ENCODE measurements around the gene SORBS2. TPM values are rescaled to one million over a fixed set of nuclear protein-coding genes. Genes with fewer than 3 reads are reported as not detected.

SORBS2 gene
- total RNA-seq, 4 donors from 2014 or later, result 821 to 1,626 (median 1,353) TPM

DNA sequence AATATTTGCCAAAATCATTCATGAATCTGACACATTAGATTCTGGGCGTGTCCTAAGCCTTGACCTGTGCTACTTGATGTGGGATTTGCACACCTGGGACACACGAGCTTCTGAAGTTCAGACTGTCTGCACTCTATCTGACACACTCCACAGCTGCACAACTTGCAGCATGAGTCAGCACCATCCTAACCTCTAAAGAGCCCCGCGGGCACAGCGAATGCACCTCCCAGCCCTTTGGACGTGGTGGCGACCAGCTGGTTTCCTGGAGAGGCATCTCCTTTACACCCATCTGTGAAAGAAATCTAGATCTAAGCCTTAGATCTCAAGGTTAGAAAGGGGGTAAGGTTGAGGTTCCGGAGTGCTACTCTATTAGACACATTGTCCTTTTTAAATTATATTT lies 69.2 kb downstream of the SORBS2 start:
- intact Hi-C loops (cut with DNase I), result loop anchor here (10.0 kb wide), 1 partner anchor 402 kb away; no protein-coding TSS in a partner anchor
- DNase-seq (ENCODE audit: extremely low spot score), result peak; percentile 55
- Histone ChIP-seq H3K4me3 (no peak overlapping the region), H3K27me3 (no peaks in the 10 kb centered on the region), H3K4me1 (peaks cover 27 to 52% (median 32%) of the 10 kb centered on the region in 4 donors), H3K9me3 (peaks cover 0 to 3% (median 0%) of the 10 kb centered on the region in 4 donors), H3K36me3 (no peaks in the 10 kb centered on the region), H3K27ac (replicated peaks in 1 of 4) (no peak overlapping the region)
- WGBS, result 63% methylated on average over 8 of the region's 8 CpGs
- no peak for TF ChIP-seq EP300 (IDR thresholded peaks at IDR 0.05)
- TF ChIP-seq POLR2A (IDR thresholded peaks at IDR 0.05; ENCODE audit: low read depth), result no peak
- no peak for TF ChIP-seq POLR2AphosphoS5 (IDR thresholded peaks at IDR 0.05)
- TF ChIP-seq CTCF (IDR thresholded peaks at IDR 0.05), result no peak

GRCh38 chr4:185741795-185742194 lies 70.2 kb downstream of the SORBS2 start:
- Histone ChIP-seq H3K9me3 (peaks cover 0 to 3% (median 0%) of the 10 kb centered on the region in 4 donors), H3K27ac (replicated peaks in 1 of 4) (no peak overlapping the region), H3K36me3 (no peaks in the 10 kb centered on the region), H3K4me3 (no peak overlapping the region), H3K27me3 (no peaks in the 10 kb centered on the region), H3K4me1 (peaks cover 36 to 61% (median 41%) of the 10 kb centered on the region in 4 donors)
- peak; percentile 77 for DNase-seq (ENCODE audit: extremely low spot score)
- TF ChIP-seq EP300 (IDR thresholded peaks at IDR 0.05) (no peak), POLR2A (IDR thresholded peaks at IDR 0.05; ENCODE audit: low read depth) (no peak), POLR2AphosphoS5 (IDR thresholded peaks at IDR 0.05) (no peak), CTCF (IDR thresholded peaks at IDR 0.05) (no peak)
- WGBS, result 96% methylated on average over 6 of the region's 6 CpGs
- intact Hi-C loops (cut with DNase I), result loop anchor here (10.0 kb wide), 1 partner anchor 403 kb away; no protein-coding TSS in a partner anchor

DNA sequence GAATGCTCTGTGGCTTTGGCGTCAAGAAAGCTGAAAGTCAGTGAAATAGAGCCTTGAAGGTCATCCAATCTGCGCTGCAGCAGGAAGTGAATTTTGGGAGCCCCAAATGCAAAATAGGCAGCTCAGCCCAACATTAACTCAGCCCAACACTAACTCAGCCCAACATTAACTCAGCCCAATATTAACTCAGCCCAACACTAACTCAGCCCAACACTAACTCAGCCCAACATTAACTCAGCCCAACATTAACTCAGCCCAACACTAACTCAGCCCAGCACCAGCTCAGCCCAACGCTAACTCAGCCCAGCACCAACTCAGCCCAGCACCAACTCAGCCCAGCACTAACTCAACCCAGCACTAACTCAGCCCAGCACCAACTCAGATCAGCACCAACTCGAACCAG lies 71.5 kb downstream of the SORBS2 start:
- Histone ChIP-seq H3K27ac (replicated peaks in 1 of 4) (peak overlapping the region in 2 of 4 donors; percentile 58 to 86), H3K27me3 (no peaks in the 10 kb centered on the region), H3K4me3 (no peak overlapping the region), H3K9me3 (no peaks in the 10 kb centered on the region), H3K4me1 (peaks cover 50 to 66% (median 54%) of the 10 kb centered on the region in 4 donors), H3K36me3 (no peaks in the 10 kb centered on the region)
- peak; percentile 57 for DNase-seq (ENCODE audit: extremely low spot score)
- no peak for TF ChIP-seq POLR2A (IDR thresholded peaks at IDR 0.05; ENCODE audit: low read depth)
- TF ChIP-seq EP300 (IDR thresholded peaks at IDR 0.05), result no peak
- no peak for TF ChIP-seq CTCF (IDR thresholded peaks at IDR 0.05)
- TF ChIP-seq POLR2AphosphoS5 (IDR thresholded peaks at IDR 0.05), result no peak
- WGBS, result 72% methylated on average over 4 of the region's 4 CpGs
- intact Hi-C loops (cut with DNase I), result loop anchor here (10.0 kb wide), 1 partner anchor 404 kb away; no protein-coding TSS in a partner anchor

DNA sequence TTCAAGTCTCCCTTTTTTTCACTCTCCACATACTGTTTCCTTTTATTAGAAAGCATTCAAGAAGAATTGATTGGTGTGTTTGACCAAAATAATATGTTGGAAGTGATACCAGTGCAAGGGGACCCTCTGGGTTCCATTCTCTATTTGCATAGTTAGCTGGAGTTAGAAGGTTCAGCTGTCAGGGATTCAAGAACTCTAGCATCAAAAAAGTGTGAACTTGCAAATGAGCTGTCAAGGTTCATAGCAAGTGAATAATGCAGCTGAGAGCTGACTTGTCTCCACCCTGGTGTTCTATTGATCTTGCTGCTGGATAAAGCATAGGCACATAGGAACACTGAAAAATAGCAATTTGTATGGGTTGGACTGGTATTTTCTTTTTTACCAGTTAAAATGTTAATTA lies 73.2 kb downstream of the SORBS2 start:
- Histone ChIP-seq H3K36me3 (peaks cover 0 to 4% (median 0%) of the 10 kb centered on the region in 4 donors), H3K4me1 (peaks cover 66 to 72% (median 70%) of the 10 kb centered on the region in 4 donors), H3K9me3 (no peaks in the 10 kb centered on the region), H3K4me3 (no peak overlapping the region), H3K27ac (replicated peaks in 1 of 4) (peak overlapping the region; percentile 58 to 86 (median 80)), H3K27me3 (no peaks in the 10 kb centered on the region)
- DNase-seq (ENCODE audit: extremely low spot score), result no peak
- TF ChIP-seq POLR2A (IDR thresholded peaks at IDR 0.05; ENCODE audit: low read depth), result no peak
- TF ChIP-seq POLR2AphosphoS5 (IDR thresholded peaks at IDR 0.05), result no peak
- no peak for TF ChIP-seq CTCF (IDR thresholded peaks at IDR 0.05)
- no peak for TF ChIP-seq EP300 (IDR thresholded peaks at IDR 0.05)
- intact Hi-C loops (cut with DNase I), result loop anchor here (5.0 to 10.0 kb wide), 3 partner anchors 82 to 106 kb away; no protein-coding TSS in a partner anchor
